C4-2B (cell line): ENCODE data around the gene OSBPL8.

Source experiments
- ZFX ChIP-seq: fragments of 450-650 bp; IDR thresholded peaks from 2 replicates; pipeline ENCODE4 v1.6.1; 2017
- TF ChIP-seq, protein P1 (sequence below): fragments of 450-650 bp; conservative IDR thresholded peaks from 2 replicates; pipeline ENCODE4 v1.5.1; 2017; ENCODE audit warnings: mild to moderate bottlenecking

DNA sequence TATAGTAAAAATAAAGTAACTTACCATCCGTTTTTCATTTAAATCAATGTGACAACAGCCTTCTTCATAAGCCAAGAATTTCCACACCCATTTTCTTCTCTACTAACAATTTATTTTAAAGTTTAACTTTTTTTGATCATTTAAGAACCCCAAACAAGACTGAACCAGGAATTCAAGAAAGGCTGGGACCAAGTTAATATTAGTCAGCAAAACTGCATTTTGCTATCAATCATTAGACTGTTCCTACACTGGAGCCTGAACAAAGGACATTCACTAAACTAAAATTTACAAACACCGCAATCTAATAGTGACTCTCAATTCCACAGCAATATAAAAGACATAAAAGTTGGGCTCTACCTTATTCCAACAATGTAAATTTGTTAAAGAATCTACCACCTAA is 73.6 kb downstream of the OSBPL8 start:
- TF ChIP-seq, protein P1, sequence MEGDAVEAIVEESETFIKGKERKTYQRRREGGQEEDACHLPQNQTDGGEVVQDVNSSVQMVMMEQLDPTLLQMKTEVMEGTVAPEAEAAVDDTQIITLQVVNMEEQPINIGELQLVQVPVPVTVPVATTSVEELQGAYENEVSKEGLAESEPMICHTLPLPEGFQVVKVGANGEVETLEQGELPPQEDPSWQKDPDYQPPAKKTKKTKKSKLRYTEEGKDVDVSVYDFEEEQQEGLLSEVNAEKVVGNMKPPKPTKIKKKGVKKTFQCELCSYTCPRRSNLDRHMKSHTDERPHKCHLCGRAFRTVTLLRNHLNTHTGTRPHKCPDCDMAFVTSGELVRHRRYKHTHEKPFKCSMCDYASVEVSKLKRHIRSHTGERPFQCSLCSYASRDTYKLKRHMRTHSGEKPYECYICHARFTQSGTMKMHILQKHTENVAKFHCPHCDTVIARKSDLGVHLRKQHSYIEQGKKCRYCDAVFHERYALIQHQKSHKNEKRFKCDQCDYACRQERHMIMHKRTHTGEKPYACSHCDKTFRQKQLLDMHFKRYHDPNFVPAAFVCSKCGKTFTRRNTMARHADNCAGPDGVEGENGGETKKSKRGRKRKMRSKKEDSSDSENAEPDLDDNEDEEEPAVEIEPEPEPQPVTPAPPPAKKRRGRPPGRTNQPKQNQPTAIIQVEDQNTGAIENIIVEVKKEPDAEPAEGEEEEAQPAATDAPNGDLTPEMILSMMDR: no peak
- no peak for TF ChIP-seq ZFX
